Breast epithelium (tissue), 4 donors: Measurements from ENCODE around the gene ELMO3. TPM values are rescaled to one million over a fixed set of nuclear protein-coding genes. Genes with fewer than 3 reads are reported as not detected.
A peak's percentile ranks its signal among the peaks of the same experiment; 100 is the strongest.

Source experiments
- DNase-seq, 2 donors: peaks; one replicate each; pipeline ENCODE4 v3.0.0-alpha.2; 2019; ENCODE audit warnings: low spot score in 2 of 2
- H3K27ac ChIP-seq, 2 donors: fragments of 200-600 bp; sonication (generic) in 1 of 2; one replicate each; pipeline ENCODE4 v1.5.1; 2016 to 2019; ENCODE audit warnings: mild to moderate bottlenecking in 1 of 2
- H3K27me3 ChIP-seq, 2 donors: fragments of 200-600 bp; sonication (generic) in 1 of 2; one replicate each; pipeline versions ENCODE4 v1.5.1 to v1.6.0; 2017 to 2019; ENCODE audit warnings: control low read depth in 1 of 2, mild to moderate bottlenecking in 1 of 2
- H3K36me3 ChIP-seq: fragments of 200-600 bp; one replicate; pipeline ENCODE4 v1.5.1; 2019
- H3K4me1 ChIP-seq, 2 donors: fragments of 200-600 bp; sonication (generic); one replicate each; pipeline ENCODE4 v1.5.1; 2016 to 2019; ENCODE audit warnings: control low read depth in 1 of 2
- H3K4me3 ChIP-seq, 3 donors: fragments of 200-600 bp; sonication (generic); 1 replicate in 2 of 3; 2 replicates in 1 of 3; pipeline ENCODE4 v1.5.1; 2016 to 2019; ENCODE audit warnings: mild to moderate bottlenecking in 3 of 3, moderate library complexity in 2 of 3
- H3K9me3 ChIP-seq, 2 donors: fragments of 200-600 bp; sonication (generic) in 1 of 2; one replicate each; pipeline ENCODE4 v1.5.1; 2016 to 2019; ENCODE audit warnings: control low read depth in 1 of 2
- POLR2A ChIP-seq: fragments of 450-650 bp; IDR thresholded peaks from one replicate; pipeline ENCODE4 v1.6.1; 2016; ENCODE audit warnings: antibody characterized with exemption, mild to moderate bottlenecking, moderate library complexity
- POLR2AphosphoS5 ChIP-seq, 3 donors: sonication (generic); formaldehyde crosslinking; IDR thresholded peaks; one replicate each; pipeline ENCODE4 v1.6.1; 2017; ENCODE audit warnings: antibody characterized with exemption in 3 of 3
- intact Hi-C: fragments of 100-400 bp; cut with DNase I; formaldehyde crosslinking; loops from one replicate; pipeline ENCODE4 v1.15.1; 2023; ENCODE audit warnings: low total_unique reads
- total RNA-seq, 3 donors: library from RNA; depleted of rRNA; stranded (reverse); fragments of >200 nt; gene quantifications; one replicate each; pipeline ENCODE4 v1.1.0, GENCODE V29; 2016
- TF ChIP-seq, protein P1 (sequence below), 3 donors: fragments of 450-650 bp; IDR thresholded peaks; one replicate each; pipeline ENCODE4 v1.5.1; 2016 to 2017; ENCODE audit warnings: antibody characterized with exemption in 3 of 3, mild to moderate bottlenecking in 3 of 3, moderate library complexity in 3 of 3

ELMO3 gene
- total RNA-seq, 3 donors from 2014 or later, result 1.1 to 35.0 (median 19.7) TPM

DNA sequence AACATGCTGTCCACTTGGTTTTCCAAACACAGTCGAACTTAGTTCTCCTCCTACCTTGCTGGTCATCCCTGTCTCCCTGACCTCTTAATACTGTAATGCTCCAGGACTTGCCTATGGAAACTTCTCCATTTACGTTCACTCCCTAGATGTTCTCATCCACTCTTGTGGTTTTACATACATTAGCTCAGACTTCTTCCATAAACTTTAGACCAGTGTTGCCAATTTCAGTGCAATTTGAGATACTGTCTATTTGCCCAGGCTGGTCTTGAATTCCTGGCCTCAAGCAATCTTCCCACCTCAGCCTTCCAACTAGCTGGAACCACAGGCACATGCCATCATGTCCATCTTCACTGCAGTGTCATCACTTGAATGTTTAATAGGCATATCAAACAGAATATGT, 16.6 kb upstream of the ELMO3 start:
- Histone ChIP-seq H3K9me3 (no peaks in the 10 kb centered on the region), H3K27ac (no peak overlapping the region), H3K36me3 (no peaks in the 10 kb centered on the region), H3K4me1 (peaks cover 7 to 14% of the 10 kb centered on the region in 2 donors), H3K27me3 (no peaks in the 10 kb centered on the region), H3K4me3 (no peak overlapping the region)
- intact Hi-C loops, result no loop called here
- DNase-seq, result no peak
- TF ChIP-seq POLR2AphosphoS5 (IDR thresholded peaks at IDR 0.05) (no peak), POLR2A (no peak)
- TF ChIP-seq, protein P1, sequence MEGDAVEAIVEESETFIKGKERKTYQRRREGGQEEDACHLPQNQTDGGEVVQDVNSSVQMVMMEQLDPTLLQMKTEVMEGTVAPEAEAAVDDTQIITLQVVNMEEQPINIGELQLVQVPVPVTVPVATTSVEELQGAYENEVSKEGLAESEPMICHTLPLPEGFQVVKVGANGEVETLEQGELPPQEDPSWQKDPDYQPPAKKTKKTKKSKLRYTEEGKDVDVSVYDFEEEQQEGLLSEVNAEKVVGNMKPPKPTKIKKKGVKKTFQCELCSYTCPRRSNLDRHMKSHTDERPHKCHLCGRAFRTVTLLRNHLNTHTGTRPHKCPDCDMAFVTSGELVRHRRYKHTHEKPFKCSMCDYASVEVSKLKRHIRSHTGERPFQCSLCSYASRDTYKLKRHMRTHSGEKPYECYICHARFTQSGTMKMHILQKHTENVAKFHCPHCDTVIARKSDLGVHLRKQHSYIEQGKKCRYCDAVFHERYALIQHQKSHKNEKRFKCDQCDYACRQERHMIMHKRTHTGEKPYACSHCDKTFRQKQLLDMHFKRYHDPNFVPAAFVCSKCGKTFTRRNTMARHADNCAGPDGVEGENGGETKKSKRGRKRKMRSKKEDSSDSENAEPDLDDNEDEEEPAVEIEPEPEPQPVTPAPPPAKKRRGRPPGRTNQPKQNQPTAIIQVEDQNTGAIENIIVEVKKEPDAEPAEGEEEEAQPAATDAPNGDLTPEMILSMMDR (IDR thresholded peaks at IDR 0.05), result no peak

DNA sequence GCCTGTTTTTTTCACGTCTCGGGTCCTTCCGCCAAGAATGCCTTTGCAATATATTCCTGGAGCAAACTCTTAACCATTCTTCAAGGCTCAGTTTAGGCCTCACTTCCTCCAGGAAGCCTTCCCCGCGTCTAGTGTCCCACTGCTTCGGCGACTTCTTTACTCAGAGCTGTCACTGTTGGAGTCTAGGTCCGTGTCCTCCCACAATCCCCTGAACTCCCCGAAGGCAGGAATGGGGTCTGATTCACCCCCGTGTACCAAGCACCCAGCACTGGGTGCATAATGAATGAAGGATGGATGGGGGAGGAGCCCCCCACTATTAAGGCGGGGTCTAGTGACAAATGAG, 15.7 kb upstream of the ELMO3 start:
- H3K27me3 ChIP-seq, result no peaks in the 10 kb centered on the region
- no peak for DNase-seq
- H3K27ac ChIP-seq, result peak overlapping the region; percentile 99
- intact Hi-C loops, result no loop called here
- no peaks in the 10 kb centered on the region for H3K9me3 ChIP-seq
- H3K36me3 ChIP-seq, result no peaks in the 10 kb centered on the region
- peaks cover 7 to 9% of the 10 kb centered on the region in 2 donors for H3K4me1 ChIP-seq
- TF ChIP-seq POLR2A (no peak), POLR2AphosphoS5 (IDR thresholded peaks at IDR 0.05) (no peak)
- TF ChIP-seq, protein P1 (IDR thresholded peaks at IDR 0.05), result no peak
- H3K4me3 ChIP-seq, result peak overlapping the region; percentile 76 to 82 (median 78)

DNA sequence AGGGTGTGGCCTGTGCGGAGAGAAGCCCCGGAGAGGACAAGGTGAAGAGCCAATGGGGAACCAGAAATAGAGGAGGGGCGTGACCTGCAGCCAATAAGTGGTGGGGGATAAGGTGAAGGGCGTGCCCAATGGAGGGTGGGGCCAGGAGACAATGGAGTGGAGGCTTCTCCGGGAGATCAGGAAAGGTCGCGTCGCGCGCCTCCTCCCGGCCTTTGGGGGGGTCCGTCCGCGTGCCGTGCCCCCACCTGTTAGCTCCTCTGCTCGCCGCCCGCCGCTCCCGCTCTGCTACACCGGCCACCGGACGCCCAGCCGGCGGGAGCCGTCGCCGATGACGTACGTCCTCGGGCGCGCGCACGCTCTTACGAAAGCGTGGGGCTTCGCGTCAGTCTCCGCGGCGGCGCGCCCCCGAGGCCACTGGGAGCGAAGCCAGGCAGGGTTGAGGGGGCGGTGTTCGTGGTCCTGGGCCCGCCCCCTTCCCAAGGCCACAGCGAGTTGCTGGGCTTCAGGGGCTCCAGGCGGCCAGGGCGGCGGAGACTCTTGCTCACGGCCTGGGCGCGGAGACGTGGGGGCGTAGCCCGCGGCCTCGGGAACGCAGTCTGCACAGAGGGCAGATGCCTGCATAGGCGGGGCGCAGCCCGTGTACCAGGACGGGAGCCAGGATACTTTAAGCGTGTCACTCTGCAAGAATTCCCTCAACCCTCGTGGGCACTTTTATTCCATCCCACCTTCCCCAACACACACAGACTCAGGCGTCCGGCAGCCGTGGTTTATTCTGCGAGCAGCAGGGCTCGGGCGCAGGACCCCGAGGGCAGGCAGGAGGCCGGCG, 15.1 kb upstream of the ELMO3 start, which contains the start of gene MATCAP1:
TSS of gene MATCAP1 (minus strand) at position 337 of the 826 bp plus-strand sequence. CDS start 3,353 bp downstream, outside the sequence.
- peak within 1 kb of the TSS; percentile 76 to 82 (median 78) for H3K4me3 ChIP-seq
- H3K27me3 ChIP-seq, result no peaks in the 10 kb centered on the region
- no peaks in the 10 kb centered on the region for H3K9me3 ChIP-seq
- intact Hi-C loops, result no loop called here
- TF ChIP-seq, protein P1 (IDR thresholded peaks at IDR 0.05), result peak in 1 of 3 donors; percentile 8
- peak; percentile 12 for TF ChIP-seq POLR2A
- peak; percentile 79 to 87 (median 80) for TF ChIP-seq POLR2AphosphoS5 (IDR thresholded peaks at IDR 0.05)
- DNase-seq, result peak; percentile 91 to 97
- H3K4me1 ChIP-seq, result peaks cover 7 to 9% of the 10 kb centered on the region in 2 donors
- peak within 1 kb of the TSS; percentile 99 for H3K27ac ChIP-seq
- H3K36me3 ChIP-seq, result no peaks in the 10 kb centered on the region

DNA sequence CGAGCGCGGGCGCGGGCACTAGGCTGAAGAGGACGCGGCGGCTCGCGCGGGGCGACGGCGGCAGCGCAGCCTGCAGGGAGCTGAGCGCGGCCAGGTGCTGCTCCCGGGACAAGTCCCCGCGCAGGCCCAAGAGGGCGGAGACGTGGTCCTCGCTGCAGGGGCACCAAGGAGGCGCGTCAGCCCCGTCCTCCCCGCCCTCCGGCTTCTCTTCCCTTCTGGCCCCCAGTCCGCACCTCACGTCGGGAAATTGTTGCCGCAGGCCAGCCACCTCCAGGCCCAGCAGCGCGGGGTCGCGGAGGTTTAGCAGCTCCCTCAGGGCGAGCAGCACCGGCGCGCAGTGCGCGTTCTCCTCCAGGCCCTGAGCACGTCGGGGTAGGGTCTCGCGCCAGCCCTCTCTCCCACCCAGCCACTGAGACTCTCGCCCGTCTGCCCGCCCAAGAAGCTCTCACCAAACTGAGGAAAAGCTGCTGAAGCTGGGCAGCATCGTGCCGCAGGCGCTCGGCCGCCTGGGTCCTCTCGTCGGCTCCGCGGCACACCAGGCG, 14.4 kb upstream of the ELMO3 start:
- Histone ChIP-seq H3K4me1 (peaks cover 7 to 9% of the 10 kb centered on the region in 2 donors), H3K27ac (peak overlapping the region; percentile 99), H3K4me3 (peak overlapping the region; percentile 76 to 82 (median 78)), H3K36me3 (no peaks in the 10 kb centered on the region), H3K9me3 (no peaks in the 10 kb centered on the region), H3K27me3 (no peaks in the 10 kb centered on the region)
- TF ChIP-seq POLR2A (no peak), POLR2AphosphoS5 (IDR thresholded peaks at IDR 0.05) (no peak)
- TF ChIP-seq, protein P1 (IDR thresholded peaks at IDR 0.05), result no peak
- intact Hi-C loops, result no loop called here
- DNase-seq, result no peak
